ENCODE results near the gene TNFRSF14. TPM values are rescaled to one million over a fixed set of nuclear protein-coding genes. Genes with fewer than 3 reads are reported as not detected.
"Not testable (repeated sequence)": the region's sequence is repeated elsewhere in the genome, so short reads cannot be mapped to it uniquely, and the experiment has no call there.

Gene TNFRSF14
- total RNA-seq, 1 donor from 2014 or later = 191 TPM

GRCh38 chr1:2544875-2545640 is 11.1 kb upstream of the TNFRSF14 start:
- Mint-ChIP-seq H3K9me3 (no peaks in the 10 kb centered on the region), H3K27me3 (ENCODE audit: low read depth) (peaks cover 7% of the 10 kb centered on the region), H3K27ac (no peak overlapping the region), H3K4me3 (ENCODE audit: low read depth) (no peak overlapping the region), H3K4me1 (ENCODE audit: low read depth) (peaks cover 13% of the 10 kb centered on the region), H3K36me3 (ENCODE audit: low read depth) (peaks cover 3% of the 10 kb centered on the region)
- intact Hi-C loops (cut with micrococcal nuclease) = loop anchor here (10.0 kb wide), 1 partner anchor 100 kb away; no protein-coding TSS in a partner anchor
- no peak for DNase-seq (ENCODE audit: low spot score)

- Mint-ChIP-seq H3K27me3 (ENCODE audit: low read depth) (peaks cover 7% of the 10 kb centered on the region), H3K36me3 (ENCODE audit: low read depth) (peaks cover 5% of the 10 kb centered on the region), H3K27ac (no peak overlapping the region), H3K4me1 (ENCODE audit: low read depth) (peaks cover 15% of the 10 kb centered on the region), H3K4me3 (ENCODE audit: low read depth) (peak overlapping the region; percentile 85), H3K9me3 (no peaks in the 10 kb centered on the region)
- intact Hi-C loops (cut with micrococcal nuclease) = loop anchor here (10.0 kb wide), 1 partner anchor 99 kb away; no protein-coding TSS in a partner anchor
- peak; percentile 86 for DNase-seq (ENCODE audit: low spot score)
These were observed 10.2 kb upstream of the TNFRSF14 start for GRCh38 chr1:2545754-2546514.

- Mint-ChIP-seq H3K9me3 (no peaks in the 10 kb centered on the region), H3K4me3 (ENCODE audit: low read depth) (peak overlapping the region; percentile 85), H3K4me1 (ENCODE audit: low read depth) (peaks cover 15% of the 10 kb centered on the region), H3K27ac (peak overlapping the region; percentile 95), H3K36me3 (ENCODE audit: low read depth) (peaks cover 10% of the 10 kb centered on the region), H3K27me3 (ENCODE audit: low read depth) (peaks cover 3% of the 10 kb centered on the region)
- DNase-seq (ENCODE audit: low spot score) = peak; percentile 88
- intact Hi-C loops (cut with micrococcal nuclease) = loop anchor here (1.0 to 10.0 kb wide), 3 partner anchors 20 to 132 kb away; partner anchors contain the start of gene PANK4
These were observed 9.5 kb upstream of the TNFRSF14 start for GRCh38 chr1:2546515-2547209.

- H3K36me3 Mint-ChIP-seq (ENCODE audit: low read depth) = peaks cover 10% of the 10 kb centered on the region
- H3K4me3 Mint-ChIP-seq (ENCODE audit: low read depth) = peak overlapping the region; percentile 85
- intact Hi-C loops (cut with micrococcal nuclease) = loop anchor here (1.0 to 10.0 kb wide), 5 partner anchors 9 to 133 kb away; partner anchors contain the start of genes PANK4 and TNFRSF14
- H3K9me3 Mint-ChIP-seq = no peaks in the 10 kb centered on the region
- no peaks in the 10 kb centered on the region for H3K27me3 Mint-ChIP-seq (ENCODE audit: low read depth)
- H3K27ac Mint-ChIP-seq = peak overlapping the region; percentile 95
- peaks cover 15% of the 10 kb centered on the region for H3K4me1 Mint-ChIP-seq (ENCODE audit: low read depth)
- peak; percentile 46 for DNase-seq (ENCODE audit: low spot score)
These were observed 8.7 kb upstream of the TNFRSF14 start for GRCh38 chr1:2547210-2548067.

GRCh38 chr1:2548068-2548589 is 8.0 kb upstream of the TNFRSF14 start:
- H3K27me3 Mint-ChIP-seq (ENCODE audit: low read depth) = no peaks in the 10 kb centered on the region
- intact Hi-C loops (cut with micrococcal nuclease) = loop anchor here (1.0 to 10.0 kb wide), 3 partner anchors 8 to 97 kb away; partner anchors contain the start of gene TNFRSF14
- peak overlapping the region; percentile 85 for H3K4me3 Mint-ChIP-seq (ENCODE audit: low read depth)
- peak; percentile 73 for DNase-seq (ENCODE audit: low spot score)
- H3K4me1 Mint-ChIP-seq (ENCODE audit: low read depth) = peaks cover 15% of the 10 kb centered on the region
- H3K36me3 Mint-ChIP-seq (ENCODE audit: low read depth) = peaks cover 10% of the 10 kb centered on the region
- no peaks in the 10 kb centered on the region for H3K9me3 Mint-ChIP-seq
- peak overlapping the region; percentile 95 for H3K27ac Mint-ChIP-seq

- H3K27ac Mint-ChIP-seq = peak overlapping the region; percentile 95
- H3K4me1 Mint-ChIP-seq (ENCODE audit: low read depth) = peaks cover 22% of the 10 kb centered on the region
- peak overlapping the region; percentile 37 for H3K4me3 Mint-ChIP-seq (ENCODE audit: low read depth)
- H3K27me3 Mint-ChIP-seq (ENCODE audit: low read depth); H3K9me3 Mint-ChIP-seq; DNase-seq (ENCODE audit: low spot score): not testable (repeated sequence)
- intact Hi-C loops (cut with micrococcal nuclease) = loop anchor here (10.0 kb wide), 2 partner anchors 95 to 1145 kb away; partner anchors contain the start of gene MRPL20
- peaks cover 11% of the 10 kb centered on the region for H3K36me3 Mint-ChIP-seq (ENCODE audit: low read depth)
These were observed 6.7 kb upstream of the TNFRSF14 start for GRCh38 chr1:2549367-2550029.

- not testable (repeated sequence) for H3K27ac Mint-ChIP-seq; H3K9me3 Mint-ChIP-seq; DNase-seq (ENCODE audit: low spot score); H3K27me3 Mint-ChIP-seq (ENCODE audit: low read depth); H3K4me3 Mint-ChIP-seq (ENCODE audit: low read depth)
- peaks cover 14% of the 10 kb centered on the region for H3K36me3 Mint-ChIP-seq (ENCODE audit: low read depth)
- intact Hi-C loops (cut with micrococcal nuclease) = loop anchor here (10.0 kb wide), 1 partner anchor 1146 kb away; the partner anchor contains the start of gene MRPL20
- peaks cover 26% of the 10 kb centered on the region for H3K4me1 Mint-ChIP-seq (ENCODE audit: low read depth)
These were observed 5.8 kb upstream of the TNFRSF14 start for GRCh38 chr1:2550309-2550861.

GRCh38 chr1:2551544-2551943 is 4.6 kb upstream of the TNFRSF14 start:
- H3K27me3 Mint-ChIP-seq (ENCODE audit: low read depth); H3K9me3 Mint-ChIP-seq; DNase-seq (ENCODE audit: low spot score); H3K4me3 Mint-ChIP-seq (ENCODE audit: low read depth): not testable (repeated sequence)
- Mint-ChIP-seq H3K27ac (peak overlapping the region; percentile 17), H3K36me3 (ENCODE audit: low read depth) (peaks cover 21% of the 10 kb centered on the region), H3K4me1 (ENCODE audit: low read depth) (peaks cover 26% of the 10 kb centered on the region)
- intact Hi-C loops (cut with micrococcal nuclease) = loop anchor here (10.0 kb wide), 1 partner anchor 1147 kb away; the partner anchor contains the start of gene MRPL20

- Mint-ChIP-seq H3K27ac (no peak overlapping the region), H3K4me1 (ENCODE audit: low read depth) (peaks cover 26% of the 10 kb centered on the region), H3K36me3 (ENCODE audit: low read depth) (peaks cover 26% of the 10 kb centered on the region), H3K4me3 (ENCODE audit: low read depth) (no peak overlapping the region), H3K9me3 (no peaks in the 10 kb centered on the region), H3K27me3 (ENCODE audit: low read depth) (no peaks in the 10 kb centered on the region)
- intact Hi-C loops (cut with micrococcal nuclease) = loop anchor here (10.0 kb wide), 1 partner anchor 1147 kb away; the partner anchor contains the start of gene MRPL20
- DNase-seq (ENCODE audit: low spot score) = no peak
These were observed 4.0 kb upstream of the TNFRSF14 start for GRCh38 chr1:2552189-2552588.

- not testable (repeated sequence) for H3K27ac Mint-ChIP-seq; H3K9me3 Mint-ChIP-seq; H3K27me3 Mint-ChIP-seq (ENCODE audit: low read depth); DNase-seq (ENCODE audit: low spot score); H3K4me3 Mint-ChIP-seq (ENCODE audit: low read depth)
- H3K36me3 Mint-ChIP-seq (ENCODE audit: low read depth) = peaks cover 33% of the 10 kb centered on the region
- peaks cover 21% of the 10 kb centered on the region for H3K4me1 Mint-ChIP-seq (ENCODE audit: low read depth)
- intact Hi-C loops (cut with micrococcal nuclease) = loop anchor here (10.0 kb wide), 1 partner anchor 1148 kb away; the partner anchor contains the start of gene MRPL20
These were observed 3.1 kb upstream of the TNFRSF14 start for GRCh38 chr1:2553076-2553475.

Measured in activated T-helper 2 cell treated with anti-CD3 and anti-CD28 coated beads, Interferon-gamma antibody, Interleukin-2, Interleukin-4, amounts not matched to agents 10 μg/mL and 5 μg/mL and 100 μg/mL, durations not matched to agents 14 hours and 24 hours and 36 hours (primary cell).